Stromal cell of bone marrow (primary cell): Measurements from ENCODE around the gene GLP2R.
"Not testable (repeated sequence)": the region's sequence is repeated elsewhere in the genome, so short reads cannot be mapped to it uniquely, and the experiment has no call there.

Experiments used
- DNase-seq: peaks from one replicate; pipeline ENCODE4 v3.0.0-alpha.2; 2012; ENCODE audit warnings: low read depth

The GLP2R gene

GRCh38 chr17:9899280-9900043, 73.7 kb downstream of the GLP2R start:
- no peak for DNase-seq

- no peak for DNase-seq
Measured at GRCh38 chr17:9900044-9900594, 74.4 kb downstream of the GLP2R start.

GRCh38 chr17:9900784-9901183, 75.1 kb downstream of the GLP2R start:
- DNase-seq, result peak; percentile 8

GRCh38 chr17:9902120-9902519, 76.4 kb downstream of the GLP2R start:
- DNase-seq, result no peak

- DNase-seq, result no peak
Measured at GRCh38 chr17:9904277-9905077, 78.8 kb downstream of the GLP2R start.

GRCh38 chr17:9905078-9905415, 79.3 kb downstream of the GLP2R start, which contains the start of gene RCVRN:
RCVRN (minus strand) TSS chr17:9905271; CDS start chr17:9905180, 91 bp downstream.
- DNase-seq, result no peak

- no peak for DNase-seq
Measured at GRCh38 chr17:9905902-9906301, 80.2 kb downstream of the GLP2R start.

GRCh38 chr17:9906616-9907015, 80.9 kb downstream of the GLP2R start:
- DNase-seq, result no peak

- no peak for DNase-seq
Measured at GRCh38 chr17:9907131-9907530, 81.4 kb downstream of the GLP2R start.

- no peak for DNase-seq
Measured at GRCh38 chr17:9907883-9908648, 82.3 kb downstream of the GLP2R start.

GRCh38 chr17:9908649-9909042, 82.9 kb downstream of the GLP2R start:
- DNase-seq, result no peak

GRCh38 chr17:9911089-9911488, 85.4 kb downstream of the GLP2R start:
- DNase-seq, result no peak

GRCh38 chr17:9912121-9913099, 86.7 kb downstream of the GLP2R start:
- DNase-seq, result peak; percentile 14

- no peak for DNase-seq
Measured at GRCh38 chr17:9913476-9913875, 87.8 kb downstream of the GLP2R start.

- no peak for DNase-seq
Measured at GRCh38 chr17:9916108-9916507, 90.4 kb downstream of the GLP2R start.

GRCh38 chr17:9917131-9917530, 91.4 kb downstream of the GLP2R start:
- DNase-seq, result no peak

- DNase-seq, result no peak
Measured at GRCh38 chr17:9917801-9918200, 92.1 kb downstream of the GLP2R start.

- no peak for DNase-seq
Measured at GRCh38 chr17:9918352-9918751, 92.6 kb downstream of the GLP2R start.

GRCh38 chr17:9918804-9919352, 93.2 kb downstream of the GLP2R start:
- DNase-seq, result no peak

GRCh38 chr17:9921216-9921615, 95.5 kb downstream of the GLP2R start:
- not testable (repeated sequence) for DNase-seq
